IPS-15b (cell line): ENCODE measurements around the gene ZNF480.

Experiments
- H3K27me3 ChIP-seq: one replicate; pipeline ENCODE4 v1.6.1; 2013; ENCODE audit warnings: low read length; ENCODE audit not compliant: control insufficient read depth, insufficient read depth
- H3K36me3 ChIP-seq: one replicate; pipeline ENCODE4 v1.6.1; 2013; ENCODE audit warnings: low read length; ENCODE audit not compliant: control insufficient read depth, insufficient read depth
- H3K4me1 ChIP-seq: one replicate; pipeline ENCODE4 v1.6.1; 2013; ENCODE audit warnings: mild to moderate bottlenecking, low read length; ENCODE audit not compliant: control insufficient read depth, insufficient read depth
- H3K4me3 ChIP-seq: one replicate; pipeline ENCODE4 v1.5.1; 2013; ENCODE audit warnings: low read depth, low read length
- H3K9ac ChIP-seq: one replicate; pipeline ENCODE4 v1.6.1; 2013; ENCODE audit warnings: low read depth, mild to moderate bottlenecking, low read length
- H3K9me3 ChIP-seq: one replicate; pipeline ENCODE4 v1.6.1; 2013; ENCODE audit warnings: mild to moderate bottlenecking, low read length; ENCODE audit not compliant: control insufficient read depth, insufficient read depth

The ZNF480 gene

DNA sequence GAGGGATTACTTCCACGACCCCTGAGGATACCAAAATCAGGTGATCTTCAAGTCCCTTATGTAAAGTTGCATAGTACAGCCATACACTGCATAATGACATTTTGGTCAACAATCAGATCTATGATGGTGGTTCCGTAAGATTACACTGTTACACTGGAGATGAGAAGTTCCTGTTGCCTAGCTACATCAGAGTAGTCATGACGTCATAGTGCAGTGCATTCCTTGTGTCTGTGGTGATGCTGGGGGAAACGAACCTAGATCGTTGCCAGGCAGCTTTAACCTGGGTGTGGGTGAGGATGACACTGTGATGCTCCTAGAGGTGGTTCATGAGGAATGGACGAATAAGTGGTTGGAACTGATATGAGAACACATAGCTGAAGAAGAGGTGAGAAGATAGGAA lies 48.2 kb downstream of the ZNF480 start:
- Histone ChIP-seq H3K36me3 (peaks cover 8% of the 10 kb centered on the region), H3K9me3 (no peaks in the 10 kb centered on the region), H3K4me3 (no peak overlapping the region), H3K27me3 (no peaks in the 10 kb centered on the region), H3K4me1 (no peaks in the 10 kb centered on the region), H3K9ac (no peak overlapping the region)

DNA sequence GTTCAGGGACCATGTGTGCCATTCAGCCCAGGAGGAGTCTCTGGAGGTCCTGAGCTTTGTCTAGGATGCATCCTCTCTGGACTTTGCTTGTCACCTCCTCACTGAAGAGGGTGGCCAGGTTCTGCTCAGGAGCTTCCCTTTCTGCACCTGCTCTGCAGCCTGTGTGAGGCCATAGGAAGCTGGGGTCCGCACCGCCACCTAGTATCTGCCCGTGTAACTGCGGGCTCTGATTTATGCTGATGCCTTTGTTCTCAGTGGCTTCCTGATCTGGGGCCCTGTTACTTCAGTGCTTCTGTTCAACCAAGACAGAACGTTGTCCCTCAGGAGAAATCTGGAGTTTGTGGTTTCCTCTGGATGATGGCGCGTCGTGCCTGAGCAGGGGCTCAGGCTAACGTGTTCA lies 54.5 kb downstream of the ZNF480 start:
- H3K9ac ChIP-seq, result no peak overlapping the region
- no peak overlapping the region for H3K4me3 ChIP-seq
- no peaks in the 10 kb centered on the region for H3K9me3 ChIP-seq
- H3K27me3 ChIP-seq, result no peaks in the 10 kb centered on the region
- H3K36me3 ChIP-seq, result peaks cover 8% of the 10 kb centered on the region
- no peaks in the 10 kb centered on the region for H3K4me1 ChIP-seq

DNA sequence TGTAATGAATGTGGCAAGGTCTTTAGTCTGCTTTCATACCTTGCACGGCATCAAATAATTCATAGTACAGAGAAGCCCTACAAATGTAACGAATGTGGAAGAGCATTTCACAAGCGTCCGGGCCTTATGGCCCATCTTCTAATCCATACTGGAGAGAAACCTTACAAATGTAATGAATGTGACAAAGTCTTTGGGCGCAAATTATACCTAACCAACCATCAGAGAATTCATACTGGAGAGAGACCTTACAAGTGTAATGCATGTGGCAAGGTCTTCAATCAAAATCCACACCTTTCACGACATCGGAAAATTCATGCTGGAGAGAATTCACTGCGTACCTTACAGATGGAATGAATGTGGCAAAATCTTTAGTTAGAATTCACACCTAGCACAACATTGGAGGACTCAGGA lies 69.5 kb downstream of the ZNF480 start:
- no peak overlapping the region for H3K4me3 ChIP-seq
- H3K9me3 ChIP-seq, result peaks cover 5% of the 10 kb centered on the region
- peaks cover 2% of the 10 kb centered on the region for H3K4me1 ChIP-seq
- no peak overlapping the region for H3K9ac ChIP-seq
- H3K27me3 ChIP-seq, result no peaks in the 10 kb centered on the region
- H3K36me3 ChIP-seq, result peaks cover 5% of the 10 kb centered on the region

DNA sequence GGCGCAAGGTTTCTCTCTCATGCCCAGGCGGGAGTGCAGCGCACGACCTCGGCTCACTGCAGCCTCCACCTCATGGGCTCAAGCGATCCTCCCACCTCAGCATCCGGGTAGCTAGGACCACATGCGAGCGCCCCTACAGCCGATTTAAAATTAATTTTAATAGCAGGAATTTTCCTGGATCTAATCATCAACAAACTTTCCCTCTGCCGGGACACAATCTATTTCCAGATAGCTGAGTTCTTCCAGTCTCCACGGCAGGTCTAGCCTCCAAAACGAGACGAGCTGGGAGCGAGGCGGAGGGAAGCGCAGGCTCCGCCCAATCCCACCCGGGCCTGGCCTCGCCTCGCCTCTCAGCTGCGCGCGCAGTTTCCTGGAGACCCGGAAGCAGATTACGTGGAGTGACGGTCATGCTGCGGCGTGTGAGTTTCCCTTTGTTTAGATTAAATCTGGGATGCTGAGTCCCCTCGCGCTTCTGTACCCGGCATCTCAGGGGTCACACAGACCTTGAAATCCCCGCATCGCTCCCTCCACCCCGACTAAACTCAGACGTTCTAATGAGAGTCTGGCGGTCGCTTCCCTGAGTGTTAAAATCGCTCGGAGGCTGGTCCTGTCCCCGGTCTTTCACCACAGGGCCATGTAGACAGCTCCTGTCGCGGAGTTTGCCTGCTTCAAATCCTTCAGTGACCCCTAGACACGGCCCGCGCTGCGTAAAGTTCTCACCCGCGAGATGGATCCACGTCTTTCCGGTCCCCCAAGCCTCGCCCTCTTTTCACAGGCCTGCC lies 72.8 kb downstream of the ZNF480 start, which contains the start of gene ZNF880:
ZNF880 (plus strand) TSS at position 365 of the 782 bp plus-strand sequence; CDS start at position 408, 43 bp downstream.
- peaks cover 2% of the 10 kb centered on the region for H3K4me1 ChIP-seq
- peak within 1 kb of the TSS; percentile 97 for H3K9ac ChIP-seq
- no peaks in the 10 kb centered on the region for H3K27me3 ChIP-seq
- peaks cover 5% of the 10 kb centered on the region for H3K9me3 ChIP-seq
- H3K4me3 ChIP-seq, result peak within 1 kb of the TSS; percentile 95
- peaks cover 7% of the 10 kb centered on the region for H3K36me3 ChIP-seq

DNA sequence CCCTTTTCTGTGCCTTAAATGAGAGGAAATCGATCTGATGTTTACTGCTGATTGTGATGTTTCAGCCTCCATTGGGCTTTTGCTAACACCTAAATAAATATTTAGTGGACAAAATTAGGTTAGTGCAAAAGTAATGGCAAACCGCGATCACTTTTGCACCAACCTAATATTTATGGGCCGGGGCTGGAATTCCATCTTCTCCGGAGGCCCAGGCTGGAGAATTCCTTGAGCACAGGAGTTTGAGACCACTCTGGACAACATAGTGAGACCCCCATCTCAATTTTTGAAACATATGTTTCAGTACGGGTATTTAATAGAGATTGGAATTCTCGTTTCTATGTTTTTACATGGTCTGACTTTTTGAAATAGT lies 73.4 kb downstream of the ZNF480 start:
- Histone ChIP-seq H3K4me3 (peak overlapping the region; percentile 95), H3K27me3 (no peaks in the 10 kb centered on the region), H3K9me3 (peaks cover 5% of the 10 kb centered on the region), H3K36me3 (peaks cover 6% of the 10 kb centered on the region), H3K9ac (peak overlapping the region; percentile 97), H3K4me1 (peaks cover 2% of the 10 kb centered on the region)
